Right lobe of liver (tissue), 4 donors: ENCODE results near the gene SRRM4.

Source experiments
- CTCF ChIP-seq, 4 donors: fragments of 200-600 bp in 3 of 4; fragments of 450-650 bp in 1 of 4; IDR thresholded peaks; one replicate each; pipeline versions ENCODE4 v1.5.1 to v1.8.0; 2016 to 2022; ENCODE audit warnings: antibody characterized with exemption in 4 of 4, mild to moderate bottlenecking in 2 of 4
- POLR2A ChIP-seq: fragments of 450-650 bp; IDR thresholded peaks from one replicate; pipeline ENCODE4 v1.6.1; 2017; ENCODE audit warnings: antibody characterized with exemption, mild to moderate bottlenecking
- donor health status: DM: no; HTN: no; CAD: no.
- donor health status: DM: no; HTN: no; CAD: no.
- donor health status: DM: no; HTN: yes; CAD: no.

- TF ChIP-seq POLR2A (no peak), CTCF (IDR thresholded peaks at IDR 0.05) (no peak)
Observed at GRCh38 chr12:119072440-119072839, 91.1 kb downstream of the SRRM4 start.
